Activated CD8-positive, alpha-beta memory T cell treated with anti-CD3 and anti-CD28 coated beads for 48 hours (primary cell): ENCODE results near the gene PLCL2.
"Not testable (repeated sequence)": the region's sequence is repeated elsewhere in the genome, so short reads cannot be mapped to it uniquely, and the experiment has no call there.

Source experiments
- DNase-seq, 3 experiments: peaks; one replicate each; pipeline ENCODE4 v3.0.0-alpha.2; 2020; ENCODE audit warnings: low read depth in 2 of 3, low spot score in 2 of 3

Gene PLCL2

GRCh38 chr3:17111586-17111985 is 226.8 kb downstream of the PLCL2 start:
- DNase-seq, result no peak

- no peak for DNase-seq
These were observed 230.4 kb downstream of the PLCL2 start for GRCh38 chr3:17115186-17115585.

- DNase-seq, result no peak
These were observed 231.3 kb downstream of the PLCL2 start for GRCh38 chr3:17116007-17116600.

GRCh38 chr3:17118771-17119170 is 234.0 kb downstream of the PLCL2 start:
- DNase-seq, result no peak

- DNase-seq, result no peak
These were observed 234.7 kb downstream of the PLCL2 start for GRCh38 chr3:17119201-17120072.

- no peak for DNase-seq
These were observed 235.4 kb downstream of the PLCL2 start for GRCh38 chr3:17120115-17120514.

- no peak for DNase-seq
These were observed 236.6 kb downstream of the PLCL2 start for GRCh38 chr3:17121336-17121735.

GRCh38 chr3:17122758-17123157 is 238.0 kb downstream of the PLCL2 start:
- no peak for DNase-seq

GRCh38 chr3:17125738-17126442 is 241.1 kb downstream of the PLCL2 start:
- no peak for DNase-seq

- DNase-seq, result not testable (repeated sequence)
These were observed 243.9 kb downstream of the PLCL2 start for GRCh38 chr3:17128671-17129070.

- DNase-seq, result no peak
These were observed 244.8 kb downstream of the PLCL2 start for GRCh38 chr3:17129556-17129955.

- no peak for DNase-seq
These were observed 246.2 kb downstream of the PLCL2 start for GRCh38 chr3:17130956-17131355.

- no peak for DNase-seq
These were observed 247.7 kb downstream of the PLCL2 start for GRCh38 chr3:17132286-17133115.

GRCh38 chr3:17133632-17134545 is 249.1 kb downstream of the PLCL2 start:
- no peak for DNase-seq

GRCh38 chr3:17135696-17136095 is 250.9 kb downstream of the PLCL2 start:
- DNase-seq, result no peak

- no peak for DNase-seq
These were observed 251.5 kb downstream of the PLCL2 start for GRCh38 chr3:17136136-17136721.

- no peak for DNase-seq
These were observed 252.6 kb downstream of the PLCL2 start for GRCh38 chr3:17137321-17137826.

GRCh38 chr3:17138246-17139039 is 253.7 kb downstream of the PLCL2 start:
- no peak for DNase-seq
